ENCODE results near the gene CNTNAP5. TPM values are rescaled to one million over a fixed set of nuclear protein-coding genes. Genes with fewer than 3 reads are reported as not detected.

CNTNAP5 gene
- total and polyA plus RNA-seq, 2 of the 13 experiments (the other 11 are each of a cell fraction or from before 2014, with no cell fraction given) = not detected

DNA sequence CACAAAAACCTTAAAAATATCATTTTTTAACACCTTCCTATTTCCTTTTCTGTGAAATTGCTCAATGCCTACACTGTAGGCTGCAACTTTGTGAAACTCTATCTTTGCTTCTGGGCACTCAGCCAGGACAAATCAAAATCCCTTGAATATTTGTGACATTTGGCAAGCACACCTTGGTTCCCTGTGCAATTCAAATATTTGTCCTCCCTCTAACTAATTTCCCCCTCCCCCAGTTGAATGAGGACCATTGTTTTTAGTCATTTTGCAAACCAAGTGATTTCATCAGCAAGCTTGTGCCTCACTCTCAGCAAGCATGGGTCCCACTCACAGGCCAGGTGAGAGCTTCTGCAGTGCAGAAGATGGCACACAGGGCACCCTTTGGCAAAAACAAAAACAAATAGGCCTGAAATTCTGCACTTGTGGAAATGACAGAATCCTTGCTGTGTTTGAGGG lies 541.5 kb downstream of the CNTNAP5 start (continued):
- TF ChIP-seq, protein P1, sequence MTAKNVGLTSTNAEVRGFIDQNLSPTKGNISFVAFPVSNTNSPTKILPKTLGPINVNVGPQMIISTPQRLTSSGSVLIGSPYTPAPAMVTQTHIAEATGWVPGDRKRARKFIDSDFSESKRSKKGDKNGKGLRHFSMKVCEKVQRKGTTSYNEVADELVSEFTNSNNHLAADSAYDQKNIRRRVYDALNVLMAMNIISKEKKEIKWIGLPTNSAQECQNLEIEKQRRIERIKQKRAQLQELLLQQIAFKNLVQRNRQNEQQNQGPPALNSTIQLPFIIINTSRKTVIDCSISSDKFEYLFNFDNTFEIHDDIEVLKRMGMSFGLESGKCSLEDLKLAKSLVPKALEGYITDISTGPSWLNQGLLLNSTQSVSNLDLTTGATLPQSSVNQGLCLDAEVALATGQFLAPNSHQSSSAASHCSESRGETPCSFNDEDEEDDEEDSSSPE (CRISPR knock-in tag; IDR thresholded peaks at IDR 0.05) = peak; percentile 51; the same call in 1 of the 2 replicates
- TF ChIP-seq ONECUT2 (CRISPR knock-in tag; IDR thresholded peaks at IDR 0.05) (peak; percentile 66; the same call in 1 of the 2 replicates), ZSCAN20 (CRISPR knock-in tag; IDR thresholded peaks at IDR 0.05; ENCODE audit: borderline replicate concordance) (no peak), ZC3H4 (CRISPR knock-in tag; IDR thresholded peaks at IDR 0.05; ENCODE audit: borderline replicate concordance) (no peak), HOXA3 (CRISPR knock-in tag; IDR thresholded peaks at IDR 0.05) (no peak; the same call in none of the 2 replicates), MBD4 (IDR thresholded peaks at IDR 0.05; ENCODE audit: borderline replicate concordance, low read length) (0 out of 2 replicates have a peak, but pooled peaks have one; percentile 59), ZNF256 (CRISPR knock-in tag; conservative IDR thresholded peaks at IDR 0.05) (no peak; the same call in 1 of the 2 replicates), ZFP36L1 (CRISPR knock-in tag; IDR thresholded peaks at IDR 0.05) (peak; percentile 89; the same call in 1 of the 2 replicates), HHEX (CRISPR knock-in tag; IDR thresholded peaks at IDR 0.05) (peak; percentile 80), ZMYM3 (CRISPR knock-in tag; IDR thresholded peaks at IDR 0.05) (peak; percentile 85), RCOR2 (CRISPR knock-in tag; IDR thresholded peaks at IDR 0.05) (peak; percentile 97), RARA (CRISPR knock-in tag; IDR thresholded peaks at IDR 0.05) (peak; percentile 52), ZNF709 (CRISPR knock-in tag; IDR thresholded peaks at IDR 0.05) (no peak), HOXA9 (CRISPR knock-in tag; IDR thresholded peaks at IDR 0.05; ENCODE audit: borderline replicate concordance) (no peak), ATAD3A (CRISPR knock-in tag; IDR thresholded peaks at IDR 0.05) (no peak), ZNF781 (CRISPR knock-in tag; IDR thresholded peaks at IDR 0.05; ENCODE audit: borderline replicate concordance, not compliant biosample characterization) (no peak), GABPA (IDR thresholded peaks at IDR 0.05; ENCODE audit: low read depth, low read length) (no peak), GABPA (CRISPR knock-in tag; IDR thresholded peaks at IDR 0.05; ENCODE audit: low read depth) (peak; percentile 34; the same call in 1 of the 2 replicates), SALL1 (CRISPR knock-in tag; IDR thresholded peaks at IDR 0.05) (peak; percentile 97), SNRNP70 (IDR thresholded peaks at IDR 0.05; ENCODE audit: low read depth, low read length) (no peak), MIER2 (CRISPR knock-in tag; IDR thresholded peaks at IDR 0.05) (peak; percentile 86), MYNN (CRISPR knock-in tag; IDR thresholded peaks at IDR 0.05; ENCODE audit: low read depth) (peak; percentile 34; the same call in 1 of the 2 replicates)
- TF ChIP-seq, protein P2, sequence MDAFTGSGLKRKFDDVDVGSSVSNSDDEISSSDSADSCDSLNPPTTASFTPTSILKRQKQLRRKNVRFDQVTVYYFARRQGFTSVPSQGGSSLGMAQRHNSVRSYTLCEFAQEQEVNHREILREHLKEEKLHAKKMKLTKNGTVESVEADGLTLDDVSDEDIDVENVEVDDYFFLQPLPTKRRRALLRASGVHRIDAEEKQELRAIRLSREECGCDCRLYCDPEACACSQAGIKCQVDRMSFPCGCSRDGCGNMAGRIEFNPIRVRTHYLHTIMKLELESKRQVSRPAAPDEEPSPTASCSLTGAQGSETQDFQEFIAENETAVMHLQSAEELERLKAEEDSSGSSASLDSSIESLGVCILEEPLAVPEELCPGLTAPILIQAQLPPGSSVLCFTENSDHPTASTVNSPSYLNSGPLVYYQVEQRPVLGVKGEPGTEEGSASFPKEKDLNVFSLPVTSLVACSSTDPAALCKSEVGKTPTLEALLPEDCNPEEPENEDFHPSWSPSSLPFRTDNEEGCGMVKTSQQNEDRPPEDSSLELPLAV (CRISPR knock-in tag; conservative IDR thresholded peaks at IDR 0.05; ENCODE audit: low read depth) = no peak
- TF ChIP-seq, protein P3, sequence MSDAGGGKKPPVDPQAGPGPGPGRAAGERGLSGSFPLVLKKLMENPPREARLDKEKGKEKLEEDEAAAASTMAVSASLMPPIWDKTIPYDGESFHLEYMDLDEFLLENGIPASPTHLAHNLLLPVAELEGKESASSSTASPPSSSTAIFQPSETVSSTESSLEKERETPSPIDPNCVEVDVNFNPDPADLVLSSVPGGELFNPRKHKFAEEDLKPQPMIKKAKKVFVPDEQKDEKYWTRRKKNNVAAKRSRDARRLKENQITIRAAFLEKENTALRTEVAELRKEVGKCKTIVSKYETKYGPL (CRISPR knock-in tag; IDR thresholded peaks at IDR 0.05) = 0 out of 2 replicates have a peak, but pooled peaks have one; percentile 60
- TF ChIP-seq, protein P4, sequence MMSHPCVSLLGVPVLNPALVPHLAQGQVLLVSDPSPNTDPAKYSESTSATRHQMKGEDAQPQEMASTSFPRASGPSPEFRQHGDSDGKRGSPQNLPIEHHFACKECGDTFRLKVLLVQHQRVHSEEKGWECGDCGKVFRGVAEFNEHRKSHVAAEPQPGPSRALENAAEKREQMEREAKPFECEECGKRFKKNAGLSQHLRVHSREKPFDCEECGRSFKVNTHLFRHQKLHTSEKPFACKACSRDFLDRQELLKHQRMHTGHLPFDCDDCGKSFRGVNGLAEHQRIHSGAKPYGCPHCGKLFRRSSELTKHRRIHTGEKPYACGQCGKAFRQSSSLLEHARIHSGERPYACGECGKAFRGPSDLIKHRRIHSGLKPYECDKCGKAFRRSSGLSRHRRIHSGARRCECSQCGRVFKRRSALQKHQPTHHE (CRISPR knock-in tag; IDR thresholded peaks at IDR 0.05; ENCODE audit: borderline replicate concordance) = 0 out of 2 replicates have a peak, but pooled peaks have one; percentile 78
- TF ChIP-seq, protein P5, sequence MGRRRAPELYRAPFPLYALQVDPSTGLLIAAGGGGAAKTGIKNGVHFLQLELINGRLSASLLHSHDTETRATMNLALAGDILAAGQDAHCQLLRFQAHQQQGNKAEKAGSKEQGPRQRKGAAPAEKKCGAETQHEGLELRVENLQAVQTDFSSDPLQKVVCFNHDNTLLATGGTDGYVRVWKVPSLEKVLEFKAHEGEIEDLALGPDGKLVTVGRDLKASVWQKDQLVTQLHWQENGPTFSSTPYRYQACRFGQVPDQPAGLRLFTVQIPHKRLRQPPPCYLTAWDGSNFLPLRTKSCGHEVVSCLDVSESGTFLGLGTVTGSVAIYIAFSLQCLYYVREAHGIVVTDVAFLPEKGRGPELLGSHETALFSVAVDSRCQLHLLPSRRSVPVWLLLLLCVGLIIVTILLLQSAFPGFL (CRISPR knock-in tag; IDR thresholded peaks at IDR 0.05) = no peak
